ENCODE measurements around the gene MAGEF1. TPM values are rescaled to one million over a fixed set of nuclear protein-coding genes. Genes with fewer than 3 reads are reported as not detected.
A peak's percentile ranks its signal among the peaks of the same experiment; 100 is the strongest.

Gene MAGEF1
- total RNA-seq, 1 experiment from 2014 or later = 31.9 TPM

DNA sequence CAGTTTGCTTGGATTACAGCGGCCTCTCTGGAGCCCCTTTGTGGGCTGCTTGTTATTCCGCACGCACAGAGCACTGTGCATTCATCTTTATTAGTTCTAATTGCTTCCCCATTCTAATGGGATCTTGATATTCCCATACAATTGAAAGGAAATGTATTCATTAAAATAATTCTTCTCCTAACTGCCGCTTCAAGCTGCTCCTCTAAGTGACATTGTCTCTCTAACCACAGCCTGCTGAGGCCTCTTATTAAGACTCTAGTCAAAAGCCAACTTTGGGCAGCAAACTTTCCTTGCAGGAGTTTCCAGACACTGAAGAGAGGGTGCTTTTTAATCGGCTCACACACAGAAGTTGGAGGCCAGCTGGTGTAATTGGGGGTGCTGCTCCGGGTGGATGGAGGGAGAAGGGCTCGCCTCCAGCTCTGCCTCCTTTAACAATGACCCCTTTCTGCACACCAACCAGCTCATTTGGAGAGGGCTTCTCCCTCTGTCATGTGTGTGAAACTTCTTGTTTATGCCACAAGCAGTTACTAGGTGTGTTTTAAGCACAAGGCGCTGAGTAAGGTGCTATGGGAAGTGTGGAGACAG, 5.6 kb upstream of the MAGEF1 start:
- Histone ChIP-seq H2BK5ac (ENCODE audit: insufficient read length, low read length) (no peak overlapping the region), H3T11ph (ENCODE audit: low read length) (no peak overlapping the region), H2AK5ac (ENCODE audit: insufficient read length, low read length) (no peak overlapping the region), H4K8ac (replicated peaks; ENCODE audit: insufficient read length, low read depth, low read length) (no peak overlapping the region), H3K79me2 (ENCODE audit: insufficient read depth, low read length) (no peaks in the 10 kb centered on the region; the same call in 1 of the 2 replicates), H3K14ac (ENCODE audit: insufficient read depth, low read length) (no peak overlapping the region), H3K27ac (ENCODE audit: insufficient read length, low read depth, low read length) (no peak overlapping the region), H2BK120ac (ENCODE audit: low read depth, low read length, poor library complexity, severe bottlenecking) (no peak overlapping the region), H3K4me1 (ENCODE audit: insufficient read depth, low read length) (peaks cover 6% of the 10 kb centered on the region; the same call in 1 of the 2 replicates), H4K20me1 (ENCODE audit: control insufficient read depth, insufficient read depth, insufficient read length) (no peaks in the 10 kb centered on the region), H3K4ac (ENCODE audit: low read depth, low read length) (no peak overlapping the region), H2BK20ac (ENCODE audit: low read depth, low read length, poor library complexity, severe bottlenecking) (no peak overlapping the region), H3K9me3 (ENCODE audit: control insufficient read depth, low read depth, low read length) (no peaks in the 10 kb centered on the region), H3K23me2 (ENCODE audit: insufficient read length, low read depth, low read length, poor library complexity, severe bottlenecking) (peaks cover under 1% of the 10 kb centered on the region), H3K27me3 (ENCODE audit: insufficient read depth, low read length) (no peaks in the 10 kb centered on the region), H3K4me2 (ENCODE audit: insufficient read depth, insufficient read length, low read length) (no peak overlapping the region), H4K5ac (ENCODE audit: insufficient read length, low read depth, low read length) (no peak overlapping the region), H3K9ac (ENCODE audit: extremely low read depth, insufficient read length, low read length) (no peak overlapping the region), H3K23ac (ENCODE audit: insufficient read length, low read depth, low read length) (no peak overlapping the region), H3K18ac (ENCODE audit: insufficient read length, low read depth, low read length) (no peak overlapping the region), H2AFZ (ENCODE audit: low read length) (no peak overlapping the region), H2BK12ac (ENCODE audit: insufficient read length, low read depth, low read length) (no peak overlapping the region), H3K56ac (ENCODE audit: insufficient read length, low read depth, low read length) (no peak overlapping the region), H4K91ac (ENCODE audit: insufficient read length, low read depth, low read length) (no peak overlapping the region), H2BK15ac (ENCODE audit: low read depth, low read length) (no peak overlapping the region), H3K79me1 (ENCODE audit: insufficient read depth, low read depth, low read length, poor library complexity, severe bottlenecking) (no peaks in the 10 kb centered on the region)
- H3K27ac Mint-ChIP-seq = no peak overlapping the region; a peak in 1 of 7 replicates
- TF ChIP-seq, protein P1, sequence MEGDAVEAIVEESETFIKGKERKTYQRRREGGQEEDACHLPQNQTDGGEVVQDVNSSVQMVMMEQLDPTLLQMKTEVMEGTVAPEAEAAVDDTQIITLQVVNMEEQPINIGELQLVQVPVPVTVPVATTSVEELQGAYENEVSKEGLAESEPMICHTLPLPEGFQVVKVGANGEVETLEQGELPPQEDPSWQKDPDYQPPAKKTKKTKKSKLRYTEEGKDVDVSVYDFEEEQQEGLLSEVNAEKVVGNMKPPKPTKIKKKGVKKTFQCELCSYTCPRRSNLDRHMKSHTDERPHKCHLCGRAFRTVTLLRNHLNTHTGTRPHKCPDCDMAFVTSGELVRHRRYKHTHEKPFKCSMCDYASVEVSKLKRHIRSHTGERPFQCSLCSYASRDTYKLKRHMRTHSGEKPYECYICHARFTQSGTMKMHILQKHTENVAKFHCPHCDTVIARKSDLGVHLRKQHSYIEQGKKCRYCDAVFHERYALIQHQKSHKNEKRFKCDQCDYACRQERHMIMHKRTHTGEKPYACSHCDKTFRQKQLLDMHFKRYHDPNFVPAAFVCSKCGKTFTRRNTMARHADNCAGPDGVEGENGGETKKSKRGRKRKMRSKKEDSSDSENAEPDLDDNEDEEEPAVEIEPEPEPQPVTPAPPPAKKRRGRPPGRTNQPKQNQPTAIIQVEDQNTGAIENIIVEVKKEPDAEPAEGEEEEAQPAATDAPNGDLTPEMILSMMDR (conservative IDR thresholded peaks at IDR 0.05) = peak; percentile 27; the same call in 1 of the 3 replicates
- no peaks in the 10 kb centered on the region for H3K36me3 Mint-ChIP-seq (ENCODE audit: insufficient read depth in 1 of 3, low read depth in 3 of 3)
- H3K9me3 Mint-ChIP-seq = no peaks in the 10 kb centered on the region
- no peak overlapping the region; a peak in 1 of 5 replicates for H3K4me3 Mint-ChIP-seq
- WGBS (ENCODE audit: extremely low coverage, insufficient read length, low lambda C conversion rate) = no CpG with 5 or more reads among the region's 8 CpGs
- no peak for DNase-seq
- H3K4me1 Mint-ChIP-seq = peaks cover 27 to 34% of the 10 kb centered on the region in 2 experiments
- no peaks in the 10 kb centered on the region; the same call in 1 of the 2 replicates for H3K27me3 Mint-ChIP-seq (ENCODE audit: low read depth)
